NCI-H1930 (cell line): ENCODE measurements around the gene F7.

ENCODE experiments used
- DNase-seq, 2 experiments: peaks; one replicate each; lab custom pipeline; 2025; lab: John Stamatoyannopoulos, UW

The F7 gene

GRCh38 chr13:113117911-113118260 is 12.3 kb downstream of the F7 start:
- DNase-seq, result no peak

GRCh38 chr13:113118261-113119021 is 12.8 kb downstream of the F7 start:
- no peak for DNase-seq

GRCh38 chr13:113119166-113119821 is 13.7 kb downstream of the F7 start:
- DNase-seq, result no peak

- DNase-seq, result no peak
Observed at GRCh38 chr13:113119822-113120189, 14.2 kb downstream of the F7 start.

GRCh38 chr13:113120300-113121182 is 14.9 kb downstream of the F7 start:
- no peak for DNase-seq

GRCh38 chr13:113121183-113121927 is 15.8 kb downstream of the F7 start:
- no peak for DNase-seq

GRCh38 chr13:113121928-113122471 is 16.4 kb downstream of the F7 start:
- DNase-seq, result no peak

GRCh38 chr13:113122550-113123225 is 17.1 kb downstream of the F7 start, which contains the start of gene F10:
TSS of gene F10 (plus strand) at chr13:113122799. CDS start at chr13:113122856, 57 bp downstream.
- DNase-seq, result no peak

GRCh38 chr13:113123226-113124201 is 17.9 kb downstream of the F7 start:
- DNase-seq, result no peak

GRCh38 chr13:113124211-113124970 is 18.8 kb downstream of the F7 start:
- DNase-seq, result no peak

- DNase-seq, result no peak
Observed at GRCh38 chr13:113125506-113126264, 20.1 kb downstream of the F7 start.

- DNase-seq, result no peak
Observed at GRCh38 chr13:113126265-113127150, 20.9 kb downstream of the F7 start.

GRCh38 chr13:113129480-113129879 is 23.9 kb downstream of the F7 start:
- DNase-seq, result no peak

- no peak for DNase-seq
Observed at GRCh38 chr13:113129921-113130750, 24.5 kb downstream of the F7 start.

- DNase-seq, result no peak
Observed at GRCh38 chr13:113135281-113135760, 29.7 kb downstream of the F7 start.

- no peak for DNase-seq
Observed at GRCh38 chr13:113137691-113138298, 32.2 kb downstream of the F7 start.
